Measurements from ENCODE around the gene MATN1.

The MATN1 gene

DNA sequence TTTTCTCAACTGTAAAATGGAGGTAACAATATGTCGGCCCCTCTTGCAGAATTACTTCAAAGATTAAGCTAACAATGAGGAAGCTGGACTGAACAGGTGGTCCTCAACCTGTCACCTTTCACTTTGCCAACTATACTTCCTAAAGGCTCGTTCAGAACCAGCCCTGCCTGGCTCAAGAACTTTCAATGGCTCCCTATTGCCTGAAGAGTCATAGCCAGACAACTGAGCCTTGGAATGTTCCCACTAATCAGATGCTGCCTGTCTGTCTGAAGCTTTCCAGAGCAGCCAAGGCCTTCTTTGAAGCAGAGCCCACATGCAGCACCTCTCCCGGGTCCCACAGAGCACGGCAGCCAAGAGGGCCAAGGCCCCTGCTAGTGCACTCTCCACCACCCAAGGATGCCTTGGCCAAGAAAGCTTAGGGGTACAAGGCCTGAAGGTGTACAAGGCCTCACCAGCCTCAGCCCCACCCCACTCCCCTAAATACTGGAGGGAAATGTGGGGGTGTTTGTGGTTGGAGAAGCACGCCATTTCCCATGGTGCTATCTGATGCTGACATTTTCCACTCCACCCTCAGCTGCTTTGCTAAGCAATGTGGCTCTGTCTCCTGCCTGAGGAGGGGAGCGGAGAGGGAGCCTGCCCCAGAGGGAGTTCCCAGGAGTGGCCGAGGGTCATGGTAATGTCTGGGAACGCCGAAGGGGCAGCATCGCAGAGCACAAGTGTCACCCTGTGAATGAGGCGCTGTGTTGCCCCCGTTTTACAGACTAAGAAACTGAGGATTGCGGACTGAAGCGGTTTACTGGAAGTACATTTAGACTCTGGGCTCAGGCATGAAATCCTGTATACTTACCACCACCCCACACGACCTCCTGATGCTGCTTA, 42.4 kb upstream of the MATN1 start:
- DNase-seq, result no peak
- Histone ChIP-seq H3K27me3 (ENCODE audit: insufficient read depth, low read depth, severe bottlenecking) (no peaks in the 10 kb centered on the region), H3K9me3 (ENCODE audit: severe bottlenecking) (no peaks in the 10 kb centered on the region), H3K36me3 (no peaks in the 10 kb centered on the region), H3K27ac (no peak overlapping the region), H3K4me3 (ENCODE audit: low read depth, low read length) (no peak overlapping the region)
- TF ChIP-seq CTCF (IDR thresholded peaks at IDR 0.05; ENCODE audit: low read depth, low read length), result no peak

DNA sequence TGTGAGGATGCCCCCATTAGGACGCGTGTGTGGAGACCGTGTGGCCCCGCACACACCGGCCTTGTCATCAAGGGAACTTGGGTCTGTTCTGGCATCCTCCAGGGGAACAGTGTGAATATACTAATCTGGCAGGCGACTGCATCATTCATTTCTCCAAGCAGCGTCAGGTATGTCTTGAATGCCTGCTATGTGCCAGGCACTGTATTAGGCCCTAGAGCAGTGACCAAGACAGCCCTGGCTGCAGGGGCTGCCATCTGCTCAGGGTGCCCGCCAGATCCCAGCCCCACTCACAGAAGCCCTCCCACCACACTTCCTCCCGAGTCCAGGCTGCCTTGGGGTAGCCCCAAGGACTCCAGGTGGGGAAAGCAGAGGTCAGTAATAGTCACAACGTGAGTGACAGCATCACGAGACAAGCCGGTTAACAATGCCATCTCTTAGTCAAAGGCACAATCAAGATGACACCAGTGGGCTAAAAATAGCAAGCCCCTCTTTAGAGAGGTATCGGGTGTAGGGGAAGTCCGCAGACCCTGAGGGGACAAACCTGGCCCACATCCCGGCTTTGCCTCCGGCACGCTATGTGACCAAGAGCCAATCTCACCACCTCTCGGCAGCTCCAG, 41.7 kb upstream of the MATN1 start:
- no peak for TF ChIP-seq CTCF (IDR thresholded peaks at IDR 0.05; ENCODE audit: low read depth, low read length)
- Histone ChIP-seq H3K4me3 (ENCODE audit: low read depth, low read length) (no peak overlapping the region), H3K9me3 (ENCODE audit: severe bottlenecking) (no peaks in the 10 kb centered on the region), H3K27ac (no peak overlapping the region), H3K36me3 (no peaks in the 10 kb centered on the region), H3K27me3 (ENCODE audit: insufficient read depth, low read depth, severe bottlenecking) (no peaks in the 10 kb centered on the region)
- DNase-seq, result no peak

DNA sequence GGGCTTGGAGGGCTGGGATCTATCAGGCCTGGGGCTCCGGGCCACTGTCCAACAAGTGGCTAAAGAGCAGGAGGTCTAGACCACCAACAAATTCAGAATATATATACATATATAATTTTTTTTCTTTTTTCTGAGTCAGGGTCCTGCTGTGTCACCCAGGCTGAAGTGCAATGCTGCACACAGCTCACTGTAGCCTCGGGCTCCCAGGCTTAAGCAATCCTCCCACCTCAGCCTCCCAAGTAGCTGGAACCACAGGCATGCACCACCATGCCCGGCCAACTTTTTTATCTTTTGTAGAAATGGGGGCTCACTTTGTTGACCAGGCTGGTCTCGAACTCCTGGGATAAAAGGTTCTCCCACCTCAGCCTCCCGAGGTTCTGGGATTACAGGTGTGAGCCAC, 41.0 kb upstream of the MATN1 start:
- no peak overlapping the region for H3K27ac ChIP-seq
- H3K27me3 ChIP-seq (ENCODE audit: insufficient read depth, low read depth, severe bottlenecking), result no peaks in the 10 kb centered on the region
- DNase-seq, result no peak
- H3K9me3 ChIP-seq (ENCODE audit: severe bottlenecking), result no peaks in the 10 kb centered on the region
- no peaks in the 10 kb centered on the region for H3K36me3 ChIP-seq
- TF ChIP-seq CTCF (IDR thresholded peaks at IDR 0.05; ENCODE audit: low read depth, low read length), result no peak
- no peak overlapping the region for H3K4me3 ChIP-seq (ENCODE audit: low read depth, low read length)

GRCh38 chr1:30763651-30764248, 40.4 kb upstream of the MATN1 start:
- H3K9me3 ChIP-seq (ENCODE audit: severe bottlenecking), result no peaks in the 10 kb centered on the region
- no peak for TF ChIP-seq CTCF (IDR thresholded peaks at IDR 0.05; ENCODE audit: low read depth, low read length)
- no peak overlapping the region for H3K27ac ChIP-seq
- H3K27me3 ChIP-seq (ENCODE audit: insufficient read depth, low read depth, severe bottlenecking), result no peaks in the 10 kb centered on the region
- DNase-seq, result no peak
- H3K4me3 ChIP-seq (ENCODE audit: low read depth, low read length), result no peak overlapping the region
- H3K36me3 ChIP-seq, result no peaks in the 10 kb centered on the region

DNA sequence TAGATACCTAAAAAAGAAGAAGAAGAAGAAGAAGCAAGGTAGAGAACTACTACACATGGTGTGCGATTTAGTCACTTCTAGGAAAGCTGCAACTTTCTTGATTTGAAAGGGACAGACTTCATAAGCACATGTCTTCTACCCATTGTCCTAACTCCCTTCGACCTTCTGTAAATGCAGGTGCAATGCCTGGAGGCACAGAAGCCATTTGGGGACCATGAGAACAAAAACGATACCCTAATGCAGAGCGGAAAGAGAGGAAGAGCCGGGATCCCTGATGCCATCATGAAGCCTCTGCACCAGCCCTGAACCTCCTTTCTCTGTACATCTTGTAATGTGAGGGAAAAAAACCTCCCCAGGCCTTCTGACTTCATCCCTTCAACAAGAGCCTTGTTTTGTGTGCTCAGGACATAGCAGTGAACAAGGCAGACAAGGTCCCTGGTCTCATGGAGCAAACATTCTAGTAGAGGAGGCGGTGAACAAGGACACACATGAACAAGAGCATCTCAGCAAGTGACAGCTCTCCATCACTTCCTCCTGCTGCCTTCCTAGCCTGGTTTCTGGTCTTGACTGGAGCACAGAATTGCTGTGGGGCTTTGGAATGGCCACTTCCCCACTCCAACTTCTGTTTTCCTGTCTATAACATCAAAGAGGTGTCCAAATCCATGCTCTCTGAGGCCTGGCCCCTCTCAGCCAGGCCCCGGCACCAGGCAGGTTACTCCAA, 39.7 kb upstream of the MATN1 start:
- H3K36me3 ChIP-seq, result no peaks in the 10 kb centered on the region

More for the DNA sequence above, 39.7 kb upstream of the MATN1 start:
- Histone ChIP-seq H3K4me3 (ENCODE audit: low read depth, low read length) (no peak overlapping the region), H3K27ac (no peak overlapping the region), H3K9me3 (ENCODE audit: severe bottlenecking) (no peaks in the 10 kb centered on the region), H3K27me3 (ENCODE audit: insufficient read depth, low read depth, severe bottlenecking) (no peaks in the 10 kb centered on the region)
- TF ChIP-seq CTCF (IDR thresholded peaks at IDR 0.05; ENCODE audit: low read depth, low read length), result no peak
- no peak for DNase-seq

Measured in WERI-Rb-1 (cell line).